Heart right ventricle (tissue), 16 donors: ENCODE data around the gene CACNA1B. TPM values are rescaled to one million over a fixed set of nuclear protein-coding genes. Genes with fewer than 3 reads are reported as not detected.
A peak's percentile ranks its signal among the peaks of the same experiment; 100 is the strongest.

ENCODE experiments used
- ATAC-seq, 8 donors: fragments of 200-7000 bp; cut with Tn5 transposase; one replicate each; pipeline ENCODE4 v1.9.1; 2020; ENCODE audit warnings: mild to moderate bottlenecking in 8 of 8, moderate library complexity in 8 of 8, moderate number of reproducible peaks in 1 of 8
- DNase-seq, 2 donors: peaks; one replicate each; pipeline ENCODE4 v3.0.0-alpha.2; 2020
- H3K27ac ChIP-seq, 10 donors: fragments of 200-600 bp; sonication (generic) in 2 of 10; one replicate each; pipeline versions ENCODE4 v1.5.0 to v1.8.0; 2020 to 2022; ENCODE audit warnings: mild to moderate bottlenecking in 3 of 10
- H3K27me3 ChIP-seq, 7 donors: fragments of 200-600 bp; one replicate each; pipeline ENCODE4 v1.8.0; 2021 to 2022; ENCODE audit warnings: mild to moderate bottlenecking in 2 of 7
- H3K36me3 ChIP-seq, 9 donors: fragments of 200-600 bp; sonication (generic) in 1 of 9; one replicate each; pipeline versions ENCODE4 v1.5.0 to v1.8.0; 2020 to 2022; ENCODE audit warnings: mild to moderate bottlenecking in 2 of 9
- H3K4me1 ChIP-seq, 9 donors: fragments of 200-600 bp; sonication (generic) in 1 of 9; one replicate each; pipeline versions ENCODE4 v1.5.0 to v1.8.0; 2020 to 2022; ENCODE audit warnings: mild to moderate bottlenecking in 4 of 9
- H3K4me3 ChIP-seq, 10 donors: fragments of 200-600 bp; sonication (generic) in 2 of 10; one replicate each; pipeline versions ENCODE4 v1.5.0 to v1.8.0; 2020 to 2022; ENCODE audit warnings: mild to moderate bottlenecking in 7 of 10, moderate library complexity in 2 of 10
- H3K9me3 ChIP-seq, 11 donors: fragments of 200-600 bp in 10 of 11; sonication (generic) in 2 of 11; one replicate each; pipeline versions ENCODE4 v1.5.0 to v1.8.0; 2013 to 2022; ENCODE audit warnings: mild to moderate bottlenecking in 2 of 11, control low read depth in 1 of 11, moderate library complexity in 1 of 11
- WGBS, 2 donors: extraction: QIAGEN DNeasy Blood & Tissue Kit; methylation state at CpG; one replicate each; pipeline ENCODE4 v1.1.7; 2013; ENCODE audit warnings: inconsistent platforms in 1 of 2; 5-methylcytosine and 5-hydroxymethylcytosine counted together
- intact Hi-C, 10 donors: fragments of 100-400 bp; cut with DNase I; formaldehyde crosslinking; loops; one replicate each; pipeline versions ENCODE4 v1.11.1 to v1.14.2; 2022
- polyA plus RNA-seq, 2 donors: library from polyadenylated mRNA; stranded (reverse); fragments of 200-250 nt; gene quantifications; one replicate each; pipeline ENCODE4 v1.2.3, GENCODE V29; 2013
- total RNA-seq, 10 donors: library from RNA; stranded (reverse); fragmentation: NEBNext Ultra II Directional in 3 of 10; extraction: Animal tissue kit (Norgen Biotek cat#: 25700) in 3 of 10; gene quantifications; one replicate each; pipeline versions ENCODE4 v1.2.1 to v1.2.4, GENCODE V29; 2021 to 2023
- TF ChIP-seq, protein P1 (sequence below), 9 donors: fragments of 200-600 bp; sonication (generic) in 2 of 9; IDR thresholded peaks; one replicate each; pipeline versions ENCODE4 v1.5.0 to v1.8.0; 2021 to 2022; ENCODE audit warnings: antibody characterized with exemption in 9 of 9, mild to moderate bottlenecking in 5 of 9, moderate library complexity in 1 of 9
- donor health status: Arrhythmogenic right ventricular cardiomyopathy.
- donor health status: ischemic (EF 13 %, LVEDD 7.1; RV severe dilation, severe dysfunction).
- donor health status: healthy with polysubstance abuse.
- donor health status: DM: no; HTN: yes; CAD: no.
- donor health status: DM: no; HTN: no; CAD: no.
- donor health status: ischemic (EF 25% LVEDD 6.9; RV normal size, moderate dysfunction).
- donor health status: ischemic (EF 25% LVEDD 5.7; RV mildly dilated, moderate dysfunction).
- donor health status: healthy.
- donor health status: DM: yes; HTN: yes; CAD: no.
- donor health status: Ischemic cardiomyopathy.
- donor health status: ischemic (EF 35%, LVEDD 5.7; RV mildly dilated, moderate dysfunction).
- donor health status: nonischemic (EF 11% LVEDD 7.7; RV severe dilation, severe dysfunction).
- donor health status: DM: yes; HTN: yes; CAD: no.
- donor health status: PGD.
- donor health status: ischemic (EF 29% LVEDD 5.4; RV normal size, mild dysfunction).
- donor health status: nonischemic (EF 23%, LVEDD 6.1; RV moderate dilation, normal function).

Gene CACNA1B
- total and polyA plus RNA-seq, 12 donors: under 0.01 to 0.66 (median 0.15) TPM; not detected in 1

DNA sequence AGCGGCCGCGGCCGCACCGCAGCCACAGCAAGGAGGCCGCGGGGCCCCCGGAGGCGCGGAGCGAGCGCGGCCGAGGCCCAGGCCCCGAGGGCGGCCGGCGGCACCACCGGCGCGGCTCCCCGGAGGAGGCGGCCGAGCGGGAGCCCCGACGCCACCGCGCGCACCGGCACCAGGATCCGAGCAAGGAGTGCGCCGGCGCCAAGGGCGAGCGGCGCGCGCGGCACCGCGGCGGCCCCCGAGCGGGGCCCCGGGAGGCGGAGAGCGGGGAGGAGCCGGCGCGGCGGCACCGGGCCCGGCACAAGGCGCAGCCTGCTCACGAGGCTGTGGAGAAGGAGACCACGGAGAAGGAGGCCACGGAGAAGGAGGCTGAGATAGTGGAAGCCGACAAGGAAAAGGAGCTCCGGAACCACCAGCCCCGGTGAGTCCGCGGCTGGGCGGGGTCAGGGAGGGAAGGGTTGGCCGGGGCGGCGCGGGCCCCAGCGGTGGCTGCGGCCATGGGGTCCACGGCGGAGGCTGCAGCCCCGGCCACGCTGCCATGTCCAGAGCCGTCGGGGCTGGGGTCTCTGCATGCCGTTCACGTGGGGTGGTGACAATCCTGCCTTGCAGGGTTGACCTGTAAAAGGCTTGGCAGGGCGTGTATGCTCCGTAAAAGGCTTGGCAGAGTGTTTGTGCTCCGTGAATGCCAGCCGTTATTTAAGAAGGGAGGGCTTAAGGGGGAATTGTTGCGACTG lies 146.0 kb downstream of the CACNA1B start:
- H3K27me3 ChIP-seq: peaks cover 9 to 54% (median 49%) of the 10 kb centered on the region in 7 donors
- no peak overlapping the region for H3K27ac ChIP-seq
- H3K36me3 ChIP-seq: no peaks in the 10 kb centered on the region
- H3K9me3 ChIP-seq: no peaks in the 10 kb centered on the region
- TF ChIP-seq, protein P1, sequence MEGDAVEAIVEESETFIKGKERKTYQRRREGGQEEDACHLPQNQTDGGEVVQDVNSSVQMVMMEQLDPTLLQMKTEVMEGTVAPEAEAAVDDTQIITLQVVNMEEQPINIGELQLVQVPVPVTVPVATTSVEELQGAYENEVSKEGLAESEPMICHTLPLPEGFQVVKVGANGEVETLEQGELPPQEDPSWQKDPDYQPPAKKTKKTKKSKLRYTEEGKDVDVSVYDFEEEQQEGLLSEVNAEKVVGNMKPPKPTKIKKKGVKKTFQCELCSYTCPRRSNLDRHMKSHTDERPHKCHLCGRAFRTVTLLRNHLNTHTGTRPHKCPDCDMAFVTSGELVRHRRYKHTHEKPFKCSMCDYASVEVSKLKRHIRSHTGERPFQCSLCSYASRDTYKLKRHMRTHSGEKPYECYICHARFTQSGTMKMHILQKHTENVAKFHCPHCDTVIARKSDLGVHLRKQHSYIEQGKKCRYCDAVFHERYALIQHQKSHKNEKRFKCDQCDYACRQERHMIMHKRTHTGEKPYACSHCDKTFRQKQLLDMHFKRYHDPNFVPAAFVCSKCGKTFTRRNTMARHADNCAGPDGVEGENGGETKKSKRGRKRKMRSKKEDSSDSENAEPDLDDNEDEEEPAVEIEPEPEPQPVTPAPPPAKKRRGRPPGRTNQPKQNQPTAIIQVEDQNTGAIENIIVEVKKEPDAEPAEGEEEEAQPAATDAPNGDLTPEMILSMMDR (IDR thresholded peaks at IDR 0.05): no peak
- H3K4me1 ChIP-seq: peaks cover 0 to 9% (median 0%) of the 10 kb centered on the region in 9 donors
- intact Hi-C loops: no loop called here
- peak in 1 of 8 donors; percentile 25 for ATAC-seq
- 3 to 5% methylated on average over 80 to 84 of the region's 84 CpGs for WGBS, 2 donors
- H3K4me3 ChIP-seq: peak overlapping the region in 1 of 10 donors; percentile 19
- DNase-seq: no peak

DNA sequence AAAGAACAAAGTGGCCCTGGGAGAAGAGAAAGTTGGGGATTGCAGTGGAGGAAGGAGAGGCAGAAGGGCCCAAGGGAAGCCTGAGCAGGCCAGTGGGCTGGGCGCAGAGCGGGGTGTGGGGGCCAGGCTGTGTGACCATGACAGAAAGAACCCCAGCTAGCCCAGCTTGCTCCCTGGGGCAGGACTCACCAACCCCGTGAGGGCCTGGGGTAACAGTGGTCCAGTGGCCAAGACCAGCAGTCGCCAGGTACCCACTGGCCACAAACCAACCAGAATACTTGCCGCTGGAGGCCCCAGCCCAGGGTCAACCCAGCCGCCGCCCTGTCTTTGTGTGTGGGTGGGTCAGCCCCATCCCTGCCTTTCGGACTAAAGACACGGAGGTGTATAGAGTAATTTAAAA lies 146.5 kb downstream of the CACNA1B start:
- intact Hi-C loops: no loop called here

DNA sequence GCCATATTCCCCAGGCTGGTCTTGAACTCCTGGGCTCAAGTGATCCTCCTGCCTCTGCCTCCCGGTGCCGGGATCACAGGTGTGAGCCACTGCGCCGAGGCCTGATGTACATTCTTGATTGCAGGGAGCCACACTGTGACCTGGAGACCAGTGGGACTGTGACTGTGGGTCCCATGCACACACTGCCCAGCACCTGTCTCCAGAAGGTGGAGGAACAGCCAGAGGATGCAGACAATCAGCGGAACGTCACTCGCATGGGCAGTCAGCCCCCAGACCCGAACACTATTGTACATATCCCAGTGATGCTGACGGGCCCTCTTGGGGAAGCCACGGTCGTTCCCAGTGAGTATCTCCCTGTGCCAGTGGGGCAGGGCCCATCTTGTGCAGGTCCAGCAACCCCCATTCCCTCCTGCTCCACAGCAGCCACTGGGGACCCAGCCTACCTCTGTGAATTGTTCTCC lies 147.3 kb downstream of the CACNA1B start:
- DNase-seq (no peak), ATAC-seq (no peak)
- H3K9me3 ChIP-seq: no peaks in the 10 kb centered on the region
- intact Hi-C loops: no loop called here
- TF ChIP-seq, protein P1 (IDR thresholded peaks at IDR 0.05): no peak
- no peaks in the 10 kb centered on the region for H3K36me3 ChIP-seq
- WGBS, 2 donors: 89 to 95% methylated on average over 11 of the region's 11 CpGs
- H3K27ac ChIP-seq: no peak overlapping the region
- peaks cover 9 to 66% (median 51%) of the 10 kb centered on the region in 7 donors for H3K27me3 ChIP-seq
- H3K4me3 ChIP-seq: no peak overlapping the region
- peaks cover 0 to 9% (median 0%) of the 10 kb centered on the region in 9 donors for H3K4me1 ChIP-seq

More for the DNA sequence above, 146.5 kb downstream of the CACNA1B start:
- no peaks in the 10 kb centered on the region for H3K36me3 ChIP-seq
- TF ChIP-seq, protein P1 (IDR thresholded peaks at IDR 0.05): no peak
- H3K27ac ChIP-seq: no peak overlapping the region
- no peaks in the 10 kb centered on the region for H3K9me3 ChIP-seq
- ATAC-seq (peak in 1 of 8 donors; percentile 23), DNase-seq (no peak)
- no peak overlapping the region for H3K4me3 ChIP-seq
- H3K27me3 ChIP-seq: peaks cover 9 to 60% (median 51%) of the 10 kb centered on the region in 7 donors
- H3K4me1 ChIP-seq: peaks cover 0 to 9% (median 0%) of the 10 kb centered on the region in 9 donors
- 91 to 96% methylated on average over 9 of the region's 9 CpGs for WGBS, 2 donors

DNA sequence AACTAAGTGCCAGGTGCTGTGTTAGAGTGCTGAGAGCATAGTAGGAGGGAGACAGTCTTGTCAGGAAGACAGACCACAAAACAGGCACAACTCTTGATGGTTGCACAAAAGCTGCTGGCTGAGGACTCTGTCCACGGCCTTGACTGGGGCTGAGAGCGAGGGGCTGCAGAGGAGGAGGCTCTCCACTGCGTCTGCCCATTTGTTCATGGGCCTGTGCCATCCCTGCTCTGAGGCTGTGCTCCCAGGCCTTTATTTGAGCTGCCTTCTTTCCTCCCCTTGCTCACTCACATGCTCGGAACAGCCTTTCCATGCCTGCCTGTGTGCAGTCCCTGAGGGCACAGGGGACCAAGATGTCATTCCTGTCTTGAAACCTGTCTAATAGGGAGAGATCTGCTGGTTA lies 147.8 kb downstream of the CACNA1B start:
- ATAC-seq (no peak), DNase-seq (no peak)
- Histone ChIP-seq H3K9me3 (no peaks in the 10 kb centered on the region), H3K4me3 (no peak overlapping the region), H3K36me3 (no peaks in the 10 kb centered on the region), H3K27me3 (peaks cover 9 to 69% (median 53%) of the 10 kb centered on the region in 7 donors), H3K27ac (no peak overlapping the region), H3K4me1 (peaks cover 0 to 9% (median 0%) of the 10 kb centered on the region in 9 donors)
- TF ChIP-seq, protein P1 (IDR thresholded peaks at IDR 0.05): no peak
- intact Hi-C loops: no loop called here
- WGBS, 2 donors: 76 to 86% methylated on average over 4 of the region's 4 CpGs
